ENCODE data around the gene ANO2.

The ANO2 gene

GRCh38 chr12:5783289-5783920 is 161.7 kb downstream of the ANO2 start:
- TF ChIP-seq CSDC2 (CRISPR knock-in tag; IDR thresholded peaks at IDR 0.05) (no peak), TOX (CRISPR knock-in tag; IDR thresholded peaks at IDR 0.05; ENCODE audit: borderline replicate concordance) (no peak), TCF4 (CRISPR knock-in tag; IDR thresholded peaks at IDR 0.05; ENCODE audit: borderline replicate concordance) (no peak), CREB5 (CRISPR knock-in tag; IDR thresholded peaks at IDR 0.05; ENCODE audit: low read depth) (no peak), ZNF8 (CRISPR knock-in tag; IDR thresholded peaks at IDR 0.05) (no peak), ESRRG (CRISPR knock-in tag; IDR thresholded peaks at IDR 0.05) (no peak), SNAI2 (CRISPR knock-in tag; IDR thresholded peaks at IDR 0.05) (no peak), ZNF565 (CRISPR knock-in tag; conservative IDR thresholded peaks at IDR 0.05; ENCODE audit: low read depth) (no peak), CSRNP3 (CRISPR knock-in tag; IDR thresholded peaks at IDR 0.05) (no peak), ZFP3 (CRISPR knock-in tag; IDR thresholded peaks at IDR 0.05) (no peak), PPARA (CRISPR knock-in tag; IDR thresholded peaks at IDR 0.05; ENCODE audit: borderline replicate concordance) (no peak), ZC3H10 (CRISPR knock-in tag; IDR thresholded peaks at IDR 0.05) (no peak), ZFP30 (CRISPR knock-in tag; IDR thresholded peaks at IDR 0.05) (no peak), PATZ1 (CRISPR knock-in tag; IDR thresholded peaks at IDR 0.05; ENCODE audit: borderline replicate concordance) (no peak), ZNF70 (CRISPR knock-in tag; IDR thresholded peaks at IDR 0.05) (no peak), ISL1 (CRISPR knock-in tag; IDR thresholded peaks at IDR 0.05) (no peak), OSR1 (CRISPR knock-in tag; IDR thresholded peaks at IDR 0.05) (no peak), ARNTL (CRISPR knock-in tag; IDR thresholded peaks at IDR 0.05; ENCODE audit: borderline replicate concordance, low read depth) (no peak)
- ATAC-seq: no peak

GRCh38 chr12:5780536-5780935 is 164.5 kb downstream of the ANO2 start:
- no peak for ATAC-seq
- TF ChIP-seq TSHZ2 (CRISPR knock-in tag; IDR thresholded peaks at IDR 0.05) (no peak), TCF4 (CRISPR knock-in tag; IDR thresholded peaks at IDR 0.05; ENCODE audit: borderline replicate concordance) (no peak), ZNF70 (CRISPR knock-in tag; IDR thresholded peaks at IDR 0.05) (no peak), ISL1 (CRISPR knock-in tag; IDR thresholded peaks at IDR 0.05) (no peak), ZNF8 (CRISPR knock-in tag; IDR thresholded peaks at IDR 0.05) (no peak), BACH2 (CRISPR knock-in tag; IDR thresholded peaks at IDR 0.05; ENCODE audit: borderline replicate concordance) (no peak), ZC3H10 (CRISPR knock-in tag; IDR thresholded peaks at IDR 0.05) (no peak), PPARA (CRISPR knock-in tag; IDR thresholded peaks at IDR 0.05; ENCODE audit: borderline replicate concordance) (no peak), SNAI2 (CRISPR knock-in tag; IDR thresholded peaks at IDR 0.05) (no peak), ARNTL (CRISPR knock-in tag; IDR thresholded peaks at IDR 0.05; ENCODE audit: borderline replicate concordance, low read depth) (no peak), TOX (CRISPR knock-in tag; IDR thresholded peaks at IDR 0.05; ENCODE audit: borderline replicate concordance) (no peak), ZFP3 (CRISPR knock-in tag; IDR thresholded peaks at IDR 0.05) (no peak), ESRRG (CRISPR knock-in tag; IDR thresholded peaks at IDR 0.05) (no peak), CSRNP3 (CRISPR knock-in tag; IDR thresholded peaks at IDR 0.05) (no peak), CREB5 (CRISPR knock-in tag; IDR thresholded peaks at IDR 0.05; ENCODE audit: low read depth) (no peak)

Data from SK-N-SH treated with all-trans-retinoic acid at 6 μM for 48 hours (cell line).